Activated naive CD8-positive, alpha-beta T cell treated with anti-CD3 and anti-CD28 coated beads for 36 hours (primary cell): ENCODE data around the gene DNAJB5. TPM values are rescaled to one million over a fixed set of nuclear protein-coding genes. Genes with fewer than 3 reads are reported as not detected.

Experiments used
- DNase-seq: peaks from one replicate; pipeline ENCODE4 v3.0.0; 2021
- H3K27ac Mint-ChIP-seq: one replicate; pipeline ENCODE4 v1.8.0; 2022; ENCODE audit warnings: mild to moderate bottlenecking, moderate library complexity, mixed read lengths
- H3K27me3 Mint-ChIP-seq: one replicate; pipeline ENCODE4 v1.8.0; 2022; ENCODE audit warnings: mild to moderate bottlenecking, mixed read lengths
- H3K36me3 Mint-ChIP-seq: one replicate; pipeline ENCODE4 v1.8.0; 2021; ENCODE audit warnings: mild to moderate bottlenecking, mixed read lengths
- H3K4me1 Mint-ChIP-seq: one replicate; pipeline ENCODE4 v1.8.0; 2021; ENCODE audit warnings: mixed read lengths
- H3K4me3 Mint-ChIP-seq: one replicate; pipeline ENCODE4 v1.8.0; 2022; ENCODE audit warnings: mild to moderate bottlenecking, moderate library complexity, mixed read lengths
- H3K9me3 Mint-ChIP-seq: one replicate; pipeline ENCODE4 v1.8.0; 2022; ENCODE audit warnings: mixed read lengths
- total RNA-seq, 2 experiments: library from RNA; stranded (reverse); gene quantifications; one replicate each; pipeline ENCODE4 v1.2.3, GENCODE V29; 2021

DNAJB5 gene
- total RNA-seq, 2 experiments from 2014 or later = 7.6 to 8.1 TPM

DNA sequence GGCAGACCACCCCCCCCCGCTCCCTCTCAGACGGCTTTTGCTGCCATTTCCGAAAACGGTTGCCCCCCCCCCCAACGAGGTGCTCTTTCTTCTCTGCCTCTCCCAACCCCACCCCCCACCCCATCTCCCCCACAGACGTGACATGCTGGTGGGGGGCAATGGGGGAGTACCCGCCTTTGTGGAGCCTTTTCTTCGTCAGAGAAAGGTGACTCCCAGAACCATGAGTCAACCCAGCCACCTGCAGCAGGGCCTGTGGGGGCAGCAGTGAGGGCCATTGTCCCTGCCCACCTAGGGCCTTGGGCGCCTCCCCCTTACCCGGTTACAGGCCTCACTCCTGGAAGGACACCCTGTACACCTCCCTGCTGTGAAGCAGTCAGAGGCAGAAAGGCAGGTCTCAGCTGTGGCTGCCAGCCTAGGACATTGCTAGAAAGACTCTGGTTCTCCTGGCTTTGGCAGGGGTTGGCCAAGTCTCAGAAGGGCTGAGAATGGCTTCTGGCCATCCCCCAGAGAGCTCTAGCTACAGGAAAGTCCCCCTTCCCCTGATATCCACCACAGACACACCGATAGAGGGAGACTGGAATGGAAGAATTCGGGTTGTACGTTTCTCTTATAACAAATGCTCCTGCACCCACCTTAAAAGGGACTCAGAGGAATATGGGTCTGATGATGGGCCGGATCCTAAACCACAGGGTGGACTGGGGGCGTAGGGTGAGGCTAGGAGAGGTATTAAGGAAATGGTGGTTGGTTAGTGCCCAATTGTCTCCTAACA, 2.2 kb downstream of the DNAJB5 start:
- H3K4me3 Mint-ChIP-seq = peak overlapping the region; percentile 1
- H3K27ac Mint-ChIP-seq = peak overlapping the region; percentile 82
- peaks cover 49% of the 10 kb centered on the region for H3K4me1 Mint-ChIP-seq
- DNase-seq = peak; percentile 58
- H3K36me3 Mint-ChIP-seq = peaks cover 15% of the 10 kb centered on the region
- no peaks in the 10 kb centered on the region for H3K9me3 Mint-ChIP-seq
- no peaks in the 10 kb centered on the region for H3K27me3 Mint-ChIP-seq

DNA sequence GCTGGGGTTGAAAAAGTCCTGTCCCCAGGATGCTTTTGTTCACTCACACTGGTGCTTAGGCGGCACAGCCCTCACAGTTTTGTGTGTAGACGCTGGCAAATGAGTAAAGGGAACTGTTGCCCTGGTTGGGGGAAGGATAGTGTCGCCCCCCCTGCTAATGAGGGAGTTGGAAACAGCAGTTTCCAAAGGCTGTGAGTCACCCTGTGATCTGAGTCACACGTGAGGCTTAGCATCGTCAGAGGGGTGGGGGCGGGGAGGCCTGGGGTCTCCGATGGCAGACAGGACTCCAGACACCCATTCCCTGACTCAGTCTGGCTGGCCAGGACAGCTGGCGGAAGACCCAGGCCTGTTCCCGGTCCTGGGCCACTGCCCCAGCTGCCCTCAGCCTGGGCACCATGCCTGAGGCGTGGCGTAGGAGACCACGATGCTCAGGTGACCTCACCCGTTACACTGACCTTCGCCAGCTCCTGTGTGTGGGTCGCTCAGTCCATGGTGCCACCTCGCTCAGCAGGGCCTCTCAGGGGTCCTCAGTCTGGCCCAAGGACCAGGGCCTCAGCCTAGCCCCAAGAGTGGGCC, 2.9 kb downstream of the DNAJB5 start:
- Mint-ChIP-seq H3K27ac (peak overlapping the region; percentile 82), H3K27me3 (no peaks in the 10 kb centered on the region), H3K4me1 (peaks cover 47% of the 10 kb centered on the region), H3K4me3 (peak overlapping the region; percentile 27), H3K36me3 (peaks cover 17% of the 10 kb centered on the region), H3K9me3 (no peaks in the 10 kb centered on the region)
- peak; percentile 70 for DNase-seq

DNA sequence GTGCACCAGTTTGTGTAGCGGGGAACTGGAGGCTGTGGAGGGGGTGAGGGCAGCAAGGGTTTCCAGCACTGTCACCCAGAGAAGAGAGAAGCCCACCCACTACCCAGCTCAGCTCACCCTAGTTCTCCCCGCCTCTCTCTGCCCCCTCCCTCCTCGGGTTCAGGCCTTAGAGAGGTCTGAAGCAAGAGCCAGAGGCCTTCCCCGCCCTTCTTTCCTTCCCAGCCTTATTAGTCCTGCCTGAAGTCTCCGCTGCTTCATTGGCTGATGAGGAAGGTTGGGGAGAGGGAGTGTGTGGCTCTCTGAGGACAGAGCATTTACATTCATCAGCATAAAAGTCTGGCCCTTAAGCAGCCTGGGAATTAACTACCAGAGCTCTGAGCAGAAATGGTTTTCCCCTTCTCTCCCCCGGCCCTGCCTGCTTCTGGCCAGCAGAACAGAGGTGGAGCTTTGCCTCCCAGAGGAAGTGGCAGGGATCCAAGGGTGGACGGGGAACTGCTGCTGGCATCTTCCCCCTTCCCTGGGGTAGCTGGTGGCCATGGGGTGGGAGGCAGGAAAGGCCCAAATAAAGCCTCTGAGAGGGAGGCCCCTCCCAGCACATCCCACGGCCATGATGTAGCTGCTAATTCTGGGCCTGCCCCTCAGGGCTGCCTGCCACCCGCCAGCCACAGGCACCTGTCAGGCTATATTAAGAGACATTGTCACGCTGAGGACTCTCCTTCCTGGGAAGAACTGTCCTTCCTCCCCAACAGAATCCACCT, 4.1 kb downstream of the DNAJB5 start:
- peak; percentile 25 for DNase-seq
- peaks cover 18% of the 10 kb centered on the region for H3K36me3 Mint-ChIP-seq
- no peak overlapping the region for H3K4me3 Mint-ChIP-seq
- peak overlapping the region; percentile 82 for H3K27ac Mint-ChIP-seq
- no peaks in the 10 kb centered on the region for H3K27me3 Mint-ChIP-seq
- H3K9me3 Mint-ChIP-seq = no peaks in the 10 kb centered on the region
- H3K4me1 Mint-ChIP-seq = peaks cover 48% of the 10 kb centered on the region

DNA sequence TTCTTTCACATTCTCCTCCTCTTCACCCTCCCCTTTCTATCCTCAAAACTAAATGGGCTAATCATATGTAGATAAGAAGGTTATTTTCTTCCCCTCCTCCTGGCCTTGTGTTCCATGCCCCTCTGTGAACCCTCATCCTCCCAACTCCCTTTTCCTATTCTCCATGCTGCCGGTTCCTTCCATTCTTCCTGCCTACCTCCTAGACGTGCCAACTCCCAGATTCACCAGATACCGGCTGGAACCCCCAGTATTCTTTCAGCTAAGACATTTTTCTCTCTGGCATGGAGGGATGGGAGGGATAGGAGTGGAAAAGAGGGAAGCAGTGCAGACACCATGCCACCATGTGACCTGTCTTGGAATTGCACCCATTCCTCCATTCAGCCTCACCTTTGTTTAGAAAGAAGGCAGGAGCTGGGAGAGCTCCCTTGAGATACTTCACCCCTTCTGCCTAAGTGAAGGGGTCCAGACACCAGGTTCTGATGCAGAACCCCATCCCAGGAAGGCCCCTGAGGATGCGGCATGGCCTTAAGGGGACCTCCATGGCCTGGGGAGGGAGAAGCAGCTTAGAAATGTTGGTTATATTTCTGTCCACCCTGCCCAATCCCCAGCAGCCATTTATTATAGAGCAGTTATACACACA, 4.8 kb downstream of the DNAJB5 start:
- Mint-ChIP-seq H3K36me3 (peaks cover 18% of the 10 kb centered on the region), H3K27me3 (no peaks in the 10 kb centered on the region), H3K4me1 (peaks cover 46% of the 10 kb centered on the region), H3K4me3 (no peak overlapping the region), H3K9me3 (no peaks in the 10 kb centered on the region), H3K27ac (peak overlapping the region; percentile 62)
- no peak for DNase-seq

DNA sequence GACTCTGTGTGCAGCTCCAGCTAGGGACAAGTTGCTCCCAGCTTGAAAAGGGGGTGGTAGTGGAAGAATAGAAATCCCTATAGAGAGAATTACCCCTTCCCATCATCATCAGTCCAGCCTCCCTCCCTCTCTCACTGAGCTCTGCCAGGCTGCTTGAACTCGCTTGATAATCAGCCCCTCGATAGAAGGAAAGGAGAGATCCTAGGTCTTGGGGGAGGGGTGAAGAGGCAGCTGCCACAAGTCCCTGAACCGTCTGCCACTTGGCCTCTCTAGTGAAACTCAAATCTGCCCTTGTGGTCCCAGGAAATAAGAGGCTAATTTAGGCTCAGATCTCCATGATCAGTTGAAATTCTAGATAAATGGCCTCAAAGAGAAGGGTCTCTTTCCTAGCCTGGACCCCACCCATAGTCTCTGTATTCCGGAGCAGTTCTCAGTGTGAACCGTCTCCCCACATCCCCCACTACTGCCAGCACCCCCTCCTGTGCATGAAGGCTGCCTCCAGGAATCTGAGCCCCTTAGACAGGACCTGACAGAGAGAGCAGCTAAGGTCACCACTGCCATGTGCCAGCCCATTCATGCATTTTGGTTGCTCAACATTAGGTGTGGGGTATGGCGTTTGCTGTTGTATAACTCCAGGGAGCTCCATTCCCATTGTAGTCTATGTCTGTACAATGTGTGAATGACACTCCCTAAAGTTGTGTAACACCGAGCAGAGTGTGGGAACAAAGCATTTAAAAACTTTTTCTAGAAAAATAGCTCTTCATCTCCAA, 5.5 kb downstream of the DNAJB5 start:
- DNase-seq = no peak
- H3K27me3 Mint-ChIP-seq = no peaks in the 10 kb centered on the region
- no peak overlapping the region for H3K27ac Mint-ChIP-seq
- no peaks in the 10 kb centered on the region for H3K9me3 Mint-ChIP-seq
- H3K4me3 Mint-ChIP-seq = no peak overlapping the region
- peaks cover 46% of the 10 kb centered on the region for H3K4me1 Mint-ChIP-seq
- H3K36me3 Mint-ChIP-seq = peaks cover 18% of the 10 kb centered on the region

DNA sequence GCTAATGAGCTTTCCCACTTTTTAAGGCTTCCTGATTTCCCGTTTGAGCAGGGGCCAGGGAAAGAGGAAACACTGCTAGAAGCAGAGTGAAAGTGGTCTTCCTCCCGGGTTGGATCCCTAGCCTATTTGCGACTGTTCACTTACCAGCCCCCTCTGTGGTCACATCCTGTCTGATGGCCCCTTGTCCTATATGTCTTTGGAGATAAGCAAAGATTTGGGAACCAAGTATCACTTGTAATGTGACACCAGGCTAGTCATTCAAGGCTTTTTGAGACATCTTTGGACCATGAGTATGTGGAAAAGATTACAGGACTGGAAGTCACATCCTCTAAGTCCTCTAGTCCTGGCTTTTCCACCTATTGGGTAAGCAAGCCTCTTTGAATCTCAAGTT, 6.1 kb downstream of the DNAJB5 start:
- Mint-ChIP-seq H3K36me3 (peaks cover 20% of the 10 kb centered on the region), H3K4me3 (no peak overlapping the region), H3K9me3 (no peaks in the 10 kb centered on the region), H3K27me3 (no peaks in the 10 kb centered on the region), H3K4me1 (peaks cover 44% of the 10 kb centered on the region), H3K27ac (no peak overlapping the region)
- no peak for DNase-seq

DNA sequence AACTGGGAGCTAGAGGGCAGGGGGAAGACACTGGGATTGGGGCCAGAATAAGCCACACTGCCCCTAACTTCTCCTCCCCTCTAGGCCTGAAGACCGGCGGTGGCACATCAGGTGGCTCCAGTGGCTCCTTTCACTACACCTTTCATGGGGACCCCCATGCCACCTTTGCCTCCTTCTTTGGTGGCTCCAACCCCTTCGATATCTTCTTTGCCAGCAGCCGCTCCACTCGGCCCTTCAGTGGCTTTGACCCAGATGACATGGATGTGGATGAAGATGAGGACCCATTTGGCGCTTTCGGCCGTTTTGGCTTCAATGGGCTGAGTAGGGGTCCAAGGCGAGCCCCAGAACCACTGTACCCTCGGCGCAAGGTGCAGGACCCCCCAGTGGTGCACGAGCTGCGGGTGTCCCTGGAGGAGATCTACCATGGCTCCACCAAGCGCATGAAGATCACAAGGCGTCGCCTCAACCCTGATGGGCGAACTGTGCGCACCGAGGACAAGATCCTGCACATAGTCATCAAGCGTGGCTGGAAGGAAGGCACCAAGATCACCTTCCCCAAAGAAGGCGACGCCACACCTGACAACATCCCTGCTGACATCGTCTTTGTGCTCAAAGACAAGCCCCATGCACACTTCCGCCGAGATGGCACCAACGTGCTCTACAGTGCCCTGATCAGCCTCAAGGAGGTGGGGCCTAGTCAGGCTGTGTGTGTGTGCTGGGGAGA, 6.8 kb downstream of the DNAJB5 start:
- no peak for DNase-seq
- no peaks in the 10 kb centered on the region for H3K27me3 Mint-ChIP-seq
- H3K4me3 Mint-ChIP-seq = no peak overlapping the region
- peaks cover 43% of the 10 kb centered on the region for H3K4me1 Mint-ChIP-seq
- H3K27ac Mint-ChIP-seq = no peak overlapping the region
- peaks cover 16% of the 10 kb centered on the region for H3K36me3 Mint-ChIP-seq
- H3K9me3 Mint-ChIP-seq = no peaks in the 10 kb centered on the region

DNA sequence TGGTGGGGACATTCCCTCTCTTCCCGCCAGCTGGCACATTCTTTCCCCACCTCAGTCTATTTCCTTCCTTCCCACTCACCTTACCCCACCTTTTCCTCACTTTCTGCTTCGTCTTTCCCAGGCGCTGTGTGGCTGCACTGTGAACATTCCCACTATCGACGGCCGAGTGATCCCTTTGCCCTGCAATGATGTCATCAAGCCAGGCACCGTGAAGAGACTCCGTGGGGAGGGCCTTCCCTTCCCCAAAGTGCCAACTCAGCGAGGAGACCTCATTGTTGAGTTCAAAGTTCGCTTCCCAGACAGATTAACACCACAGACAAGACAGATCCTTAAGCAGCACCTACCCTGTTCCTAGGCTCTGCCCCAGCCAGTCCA, 7.3 kb downstream of the DNAJB5 start:
- peaks cover 16% of the 10 kb centered on the region for H3K36me3 Mint-ChIP-seq
- H3K9me3 Mint-ChIP-seq = no peaks in the 10 kb centered on the region
- H3K27me3 Mint-ChIP-seq = no peaks in the 10 kb centered on the region
- peak overlapping the region; percentile 2 for H3K27ac Mint-ChIP-seq
- H3K4me1 Mint-ChIP-seq = peaks cover 45% of the 10 kb centered on the region
- DNase-seq = no peak
- no peak overlapping the region for H3K4me3 Mint-ChIP-seq

DNA sequence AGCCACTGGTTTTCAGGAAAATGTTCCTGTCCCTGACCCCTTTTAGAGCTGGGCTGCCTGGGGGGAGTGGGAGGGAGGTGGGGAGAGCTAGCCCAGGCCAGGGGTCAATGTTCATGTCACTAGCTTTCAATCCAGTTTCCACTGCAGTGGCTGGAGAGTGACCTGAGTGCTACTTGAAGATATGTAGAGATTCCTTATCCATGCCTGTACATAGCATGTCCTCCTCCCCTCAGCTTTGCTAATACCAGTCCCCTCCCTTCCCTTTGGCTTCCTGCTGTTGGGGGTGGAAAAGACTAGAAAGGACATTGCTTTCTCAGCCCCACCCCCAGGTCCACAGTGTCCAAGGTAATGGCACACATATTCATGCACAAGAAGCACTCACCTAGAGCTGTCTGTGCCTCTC, 7.8 kb downstream of the DNAJB5 start:
- H3K4me3 Mint-ChIP-seq = no peak overlapping the region
- peak overlapping the region; percentile 31 for H3K27ac Mint-ChIP-seq
- DNase-seq = no peak
- no peaks in the 10 kb centered on the region for H3K27me3 Mint-ChIP-seq
- no peaks in the 10 kb centered on the region for H3K9me3 Mint-ChIP-seq
- peaks cover 16% of the 10 kb centered on the region for H3K36me3 Mint-ChIP-seq
- H3K4me1 Mint-ChIP-seq = peaks cover 45% of the 10 kb centered on the region

DNA sequence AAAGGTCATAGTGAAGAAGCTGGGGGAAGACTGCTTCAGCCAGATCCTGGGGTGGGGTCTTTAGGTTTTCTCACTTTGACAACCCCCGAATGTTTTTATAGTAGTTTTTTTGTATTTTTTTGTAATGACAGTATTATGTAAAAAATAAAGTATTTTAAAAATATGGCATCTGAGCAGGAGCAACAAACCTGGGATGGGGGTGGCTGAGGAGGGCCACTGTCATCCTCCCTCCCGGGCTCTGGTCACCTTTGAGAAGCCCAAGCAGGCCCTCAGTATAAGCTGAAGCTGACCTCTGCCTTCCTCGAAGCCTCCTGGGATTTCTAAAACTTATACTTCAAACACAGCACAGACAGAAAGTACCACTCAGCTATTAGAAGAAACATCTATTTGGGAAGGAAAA, 8.7 kb downstream of the DNAJB5 start:
- peaks cover 12% of the 10 kb centered on the region for H3K36me3 Mint-ChIP-seq
- H3K27me3 Mint-ChIP-seq = no peaks in the 10 kb centered on the region
- H3K4me1 Mint-ChIP-seq = peaks cover 45% of the 10 kb centered on the region
- no peak overlapping the region for H3K4me3 Mint-ChIP-seq
- H3K27ac Mint-ChIP-seq = peak overlapping the region; percentile 31
- DNase-seq = no peak
- H3K9me3 Mint-ChIP-seq = no peaks in the 10 kb centered on the region

DNA sequence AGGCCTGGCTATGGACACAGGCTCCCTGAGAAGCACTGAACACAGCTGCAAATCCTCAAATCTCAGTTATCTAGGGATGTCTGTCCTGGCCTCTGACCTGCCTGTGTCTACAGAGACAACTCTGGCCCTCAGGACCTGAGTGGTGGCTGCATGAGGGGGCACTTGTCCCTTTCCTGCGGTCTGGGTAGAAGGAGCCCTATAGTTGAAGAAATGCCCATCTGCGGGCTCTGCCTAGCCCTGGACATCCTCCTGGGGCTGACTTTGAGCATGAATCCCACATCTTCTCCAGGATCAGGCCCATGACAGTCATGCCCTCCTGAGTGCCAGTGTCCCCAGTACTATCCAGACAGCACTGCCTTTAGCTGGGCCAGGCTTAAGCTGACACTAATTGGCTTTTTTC, 10.0 kb downstream of the DNAJB5 start:
- H3K9me3 Mint-ChIP-seq = no peaks in the 10 kb centered on the region
- H3K27me3 Mint-ChIP-seq = no peaks in the 10 kb centered on the region
- H3K4me3 Mint-ChIP-seq = no peak overlapping the region
- peaks cover 40% of the 10 kb centered on the region for H3K4me1 Mint-ChIP-seq
- H3K27ac Mint-ChIP-seq = no peak overlapping the region
- no peak for DNase-seq
- H3K36me3 Mint-ChIP-seq = peaks cover 15% of the 10 kb centered on the region

DNA sequence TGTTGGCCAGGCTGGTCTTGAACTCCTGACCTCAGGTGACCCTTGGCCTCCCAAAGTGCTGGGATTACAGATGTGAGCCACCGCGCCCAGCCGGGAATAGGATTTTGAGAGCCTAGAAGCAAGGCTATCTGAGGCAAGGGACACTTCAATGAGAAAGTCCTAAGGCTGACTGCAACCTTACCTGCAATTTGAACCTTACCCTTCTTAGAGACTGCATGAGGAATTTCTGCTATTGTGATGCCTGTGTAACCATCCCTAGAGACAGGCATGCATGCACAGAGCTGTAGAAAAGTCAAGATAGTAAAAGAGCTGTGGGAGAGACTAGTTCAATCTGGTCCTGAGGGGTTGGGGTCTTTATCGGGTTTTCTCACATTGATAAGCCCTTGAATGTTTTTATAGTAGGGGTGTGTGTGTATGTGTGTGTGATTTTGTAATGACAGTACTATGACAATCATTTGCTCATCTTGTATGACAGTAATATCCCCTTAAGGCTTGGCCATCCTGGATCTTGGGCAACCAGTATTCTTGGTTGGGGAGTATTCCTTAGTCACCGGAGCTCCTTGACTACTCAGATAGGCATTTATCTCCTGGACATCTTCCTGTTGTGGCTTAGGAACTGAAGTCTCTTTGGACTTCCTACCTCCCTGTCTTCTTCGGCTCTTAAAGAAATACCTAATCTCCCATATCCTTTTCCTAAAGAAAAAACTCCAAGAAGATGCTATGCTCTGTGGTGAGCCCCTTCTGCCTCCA, 11.2 kb downstream of the DNAJB5 start:
- Mint-ChIP-seq H3K36me3 (peaks cover 15% of the 10 kb centered on the region), H3K4me3 (no peak overlapping the region), H3K4me1 (peaks cover 40% of the 10 kb centered on the region), H3K27ac (peak overlapping the region; percentile 82), H3K9me3 (no peaks in the 10 kb centered on the region), H3K27me3 (no peaks in the 10 kb centered on the region)
- no peak for DNase-seq

DNA sequence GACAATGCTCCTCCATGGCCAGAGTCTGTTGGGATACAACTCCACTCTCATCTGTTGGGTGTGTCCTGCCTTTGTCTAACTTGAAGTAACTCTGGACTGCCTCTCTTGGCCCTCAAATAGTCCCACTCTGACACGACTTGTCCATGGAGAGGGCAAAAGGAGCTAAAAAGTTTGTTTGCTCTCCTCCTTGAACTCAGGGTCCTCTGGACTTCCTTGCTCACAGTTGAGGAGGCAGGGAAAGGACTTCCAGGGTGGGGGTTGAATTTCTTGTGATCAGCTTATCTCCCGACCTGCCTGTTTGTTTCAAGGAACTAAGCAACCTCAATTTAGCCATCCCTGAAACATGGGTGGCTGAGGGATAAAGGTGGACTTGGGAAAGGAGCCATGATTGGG, 11.7 kb downstream of the DNAJB5 start:
- Mint-ChIP-seq H3K27me3 (no peaks in the 10 kb centered on the region), H3K4me3 (no peak overlapping the region), H3K36me3 (peaks cover 13% of the 10 kb centered on the region), H3K4me1 (peaks cover 40% of the 10 kb centered on the region), H3K9me3 (no peaks in the 10 kb centered on the region), H3K27ac (peak overlapping the region; percentile 82)
- DNase-seq = no peak
